Lung microvascular endothelial cell (primary cell): ENCODE results near the gene ATRNL1. TPM values are rescaled to one million over a fixed set of nuclear protein-coding genes. Genes with fewer than 3 reads are reported as not detected.
"Not testable (repeated sequence)": the region's sequence is repeated elsewhere in the genome, so short reads cannot be mapped to it uniquely, and the experiment has no call there.

ENCODE experiments used
- DNase-seq, 2 donors: peaks; one replicate each; pipeline versions ENCODE4 v3.0.0 to v3.0.0-alpha.2; 2010; ENCODE audit warnings: low read depth in 2 of 2
- total RNA-seq: library from RNA; depleted of rRNA; stranded (reverse); fragments of >200 nt; gene quantifications from 2 replicates; pipeline ENCODE4 v1.2.1, GENCODE V29; 2014

The ATRNL1 gene
- total RNA-seq, 1 donor from 2014 or later, result 0.20 TPM

DNA sequence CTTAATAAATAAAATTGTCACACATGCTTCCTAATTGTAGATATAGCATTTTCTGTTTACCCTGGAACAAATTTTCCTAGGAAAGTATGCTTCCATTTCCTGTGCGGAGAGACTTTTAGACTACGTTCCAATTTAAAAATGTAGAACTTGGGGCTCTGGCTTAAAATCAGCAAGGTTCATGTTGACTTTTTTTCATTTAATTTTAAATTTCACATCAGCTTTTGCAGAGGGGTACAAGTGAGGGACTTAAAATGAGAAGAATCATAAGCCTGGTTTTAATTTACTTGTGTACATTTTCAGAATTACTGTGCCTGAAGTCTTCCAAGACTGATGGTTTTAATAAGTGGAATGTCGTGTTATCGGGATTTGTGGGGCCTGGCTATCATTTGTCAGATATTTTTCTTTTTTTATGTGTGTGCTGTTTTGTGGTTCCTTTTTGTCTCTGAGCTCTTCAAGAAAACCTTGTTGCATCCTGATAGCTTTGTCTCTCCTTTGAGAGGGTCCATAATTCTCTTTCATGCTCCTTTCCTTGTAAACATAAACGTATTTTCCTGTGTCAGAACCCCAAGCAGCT lies 8.8 kb upstream of the ATRNL1 start:
- DNase-seq, result peak in 1 of 2 donors; percentile 9

DNA sequence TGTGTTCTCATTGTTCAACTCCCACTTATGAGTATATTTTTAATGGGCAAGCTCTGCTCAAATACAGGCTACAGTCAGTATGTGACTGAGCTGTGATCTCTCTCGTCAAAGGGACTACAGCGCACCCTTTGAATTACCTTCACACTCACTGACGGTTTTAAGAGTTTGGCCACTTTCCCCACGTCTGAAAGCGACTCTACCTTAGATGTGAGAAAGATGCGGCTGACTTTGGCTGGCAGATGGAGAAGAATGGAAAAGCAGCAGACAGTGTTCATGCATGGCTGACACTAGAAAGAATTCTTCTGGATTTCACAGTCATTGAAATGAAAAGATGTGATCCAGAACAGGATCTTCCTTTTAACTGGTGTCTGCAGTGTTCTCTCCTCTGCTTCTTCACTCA lies 2.0 kb upstream of the ATRNL1 start:
- DNase-seq, result no peak

DNA sequence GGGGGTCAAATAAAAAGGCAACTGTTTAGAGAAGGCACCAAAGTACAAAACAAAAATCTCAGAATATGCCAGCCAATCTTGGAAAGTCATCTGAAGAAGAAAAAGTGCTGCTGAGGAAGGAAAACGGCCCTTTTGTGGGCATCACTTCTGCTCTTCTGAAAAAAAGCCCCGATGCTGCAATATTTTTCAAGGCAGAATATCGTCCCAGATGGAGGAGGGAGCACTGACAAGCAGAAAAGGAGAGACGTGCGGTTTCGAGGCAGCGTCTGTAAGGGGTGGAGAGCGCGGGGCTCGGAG lies 959 bp upstream of the ATRNL1 start:
- DNase-seq, result no peak

DNA sequence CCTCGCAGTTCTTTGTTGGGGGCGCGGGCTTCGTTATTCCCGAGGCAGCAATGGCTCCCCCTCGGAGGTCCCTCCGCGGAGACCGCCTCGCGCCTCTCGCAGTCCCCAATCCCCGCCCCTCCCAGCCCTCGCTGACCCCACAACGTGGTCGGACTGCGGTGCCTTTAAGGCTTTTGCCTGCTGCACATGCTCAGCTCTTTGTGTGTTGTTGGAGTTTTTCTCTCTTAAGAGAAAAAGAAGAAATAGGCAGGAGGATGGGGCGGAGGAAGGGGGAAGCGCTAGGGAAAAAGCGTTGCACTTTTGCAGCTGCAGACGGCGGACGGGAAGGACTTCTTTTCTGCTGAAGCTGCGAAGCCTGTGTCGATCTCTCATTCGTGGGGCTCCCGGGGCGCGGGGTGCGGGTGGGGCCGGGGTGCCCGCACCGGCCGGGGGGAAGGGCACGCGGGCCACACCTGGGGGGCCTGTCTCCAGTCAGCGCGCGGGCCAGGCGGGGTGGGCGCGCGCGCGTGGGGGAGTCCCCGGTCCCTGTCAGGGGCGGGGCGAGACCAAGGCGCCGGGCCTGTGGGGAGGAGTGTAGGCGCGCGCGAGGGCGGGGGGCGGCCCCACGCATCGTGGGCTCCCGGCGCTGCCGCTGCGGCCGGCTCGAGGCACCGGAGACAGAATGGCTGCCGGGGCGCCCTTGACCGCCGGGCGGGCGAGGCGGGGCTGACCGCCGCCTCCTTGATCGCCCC lies 445 bp upstream of the ATRNL1 start:
- peak; percentile 6 to 11 for DNase-seq

DNA sequence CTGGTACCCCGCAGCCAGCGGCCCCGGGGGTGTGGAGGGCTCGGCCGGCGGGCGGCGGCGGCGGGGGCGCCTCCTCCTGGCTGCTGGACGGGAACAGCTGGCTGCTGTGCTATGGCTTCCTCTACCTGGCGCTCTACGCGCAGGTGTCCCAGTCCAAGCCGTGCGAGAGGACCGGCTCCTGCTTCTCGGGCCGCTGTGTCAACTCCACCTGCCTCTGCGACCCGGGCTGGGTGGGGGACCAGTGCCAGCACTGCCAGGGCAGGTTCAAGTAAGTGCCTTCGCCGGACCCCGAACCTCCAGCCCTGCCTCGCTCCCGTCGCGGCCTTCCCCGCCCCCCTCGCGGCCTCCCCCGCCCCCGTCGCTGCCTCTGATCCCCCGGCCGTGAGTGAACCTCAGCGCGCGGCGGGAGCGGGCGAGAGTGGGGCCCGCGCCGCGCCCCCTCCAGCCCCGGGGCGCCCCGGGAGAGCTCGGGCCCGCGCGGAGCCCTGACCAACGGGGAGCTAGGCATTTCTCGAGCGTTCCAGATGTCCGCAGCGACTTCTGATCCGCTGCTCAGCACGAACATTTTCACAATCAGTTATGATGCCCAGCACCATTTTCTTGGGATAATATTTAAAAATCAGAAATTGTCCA lies 727 bp downstream of the ATRNL1 start:
- DNase-seq, result no peak

DNA sequence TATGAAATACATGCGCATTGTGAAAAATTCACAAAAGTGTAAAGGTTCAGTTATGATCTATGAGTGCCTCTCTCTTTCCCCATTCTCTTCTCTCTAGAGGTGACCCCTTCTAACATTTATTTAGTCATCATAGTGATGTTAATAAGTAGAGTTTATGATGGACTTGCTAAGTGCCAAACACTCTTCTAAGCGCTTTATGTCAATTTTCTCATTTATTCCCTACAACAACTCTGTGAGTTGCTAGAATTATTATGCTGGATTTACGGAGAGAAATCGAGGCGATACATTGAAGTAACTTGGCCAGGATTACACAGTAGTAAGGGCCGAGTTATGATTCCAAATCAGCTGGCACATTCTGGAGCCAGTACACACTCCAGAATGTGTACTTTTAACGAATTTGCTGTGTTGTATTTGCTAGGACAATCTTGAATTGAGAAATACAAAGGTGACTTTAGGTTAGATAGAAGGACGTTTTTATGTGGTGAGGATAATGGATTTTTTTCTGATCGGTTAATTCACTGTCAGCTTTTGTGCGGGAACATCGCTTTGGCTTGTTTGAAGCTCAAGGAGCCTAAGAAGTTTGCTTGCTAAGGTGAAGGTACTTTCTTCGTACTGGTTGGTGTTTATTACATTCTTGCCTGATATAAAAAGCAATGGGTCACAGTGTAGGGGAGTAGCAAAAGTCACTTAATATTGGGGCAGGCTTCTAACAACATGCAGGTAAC lies 1.4 kb downstream of the ATRNL1 start:
- no peak for DNase-seq

DNA sequence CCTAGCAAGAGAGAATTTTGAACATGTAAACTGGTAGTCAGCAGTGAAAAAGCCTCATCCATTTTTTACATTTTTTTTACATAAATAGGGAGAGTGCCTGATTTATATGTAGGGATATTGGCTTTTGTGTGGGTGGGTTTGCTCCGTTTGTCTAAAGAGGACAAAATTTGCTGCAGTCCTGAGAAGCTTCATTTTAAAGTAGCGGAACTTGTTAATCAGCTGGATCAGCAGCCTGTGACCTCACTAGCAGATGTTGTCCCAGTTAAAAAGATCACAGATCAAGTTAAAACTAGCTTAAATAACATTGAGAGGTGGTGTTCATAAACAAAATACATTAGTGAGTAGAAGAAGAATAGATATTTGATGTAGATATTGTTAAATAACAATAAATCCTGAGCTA lies 2.6 kb downstream of the ATRNL1 start:
- DNase-seq, result no peak

DNA sequence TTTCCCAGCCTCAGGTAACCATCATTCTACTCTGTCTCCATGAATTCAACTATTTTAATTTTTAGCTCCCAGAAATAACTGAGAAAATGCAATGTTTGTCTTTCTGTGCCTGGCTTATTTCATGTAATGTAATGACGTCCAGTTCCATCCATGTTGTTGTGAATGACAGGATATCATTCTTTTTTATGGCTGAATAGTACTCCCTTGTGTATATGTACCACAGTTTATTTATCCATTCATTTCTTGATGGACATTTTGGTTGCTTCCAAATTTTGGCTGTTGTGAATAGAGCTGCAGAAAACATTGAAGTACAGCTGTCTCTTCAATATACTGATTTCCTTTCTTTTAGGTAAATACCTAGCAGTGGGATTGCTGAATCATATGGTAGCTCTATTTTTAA lies 10.5 kb downstream of the ATRNL1 start:
- DNase-seq, result no peak

DNA sequence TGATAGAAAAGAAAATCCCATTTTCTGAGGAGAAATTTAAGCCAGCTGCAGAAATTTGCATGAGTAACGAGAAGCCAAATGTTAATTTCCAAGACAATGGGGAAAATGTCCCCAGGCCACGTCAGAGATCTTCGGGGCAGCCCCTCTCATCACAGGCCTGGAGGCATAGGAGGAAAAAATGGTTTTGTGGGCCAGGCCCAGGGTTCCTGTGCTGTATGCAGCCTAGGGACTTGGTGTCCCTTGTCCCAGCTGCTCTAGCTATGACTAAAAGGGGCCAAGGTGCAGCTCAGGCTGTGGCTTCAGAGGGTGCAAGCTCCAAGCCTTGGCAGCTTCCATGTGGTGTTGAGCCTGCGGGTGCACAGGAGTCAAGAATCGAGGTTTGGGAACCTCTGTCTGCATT lies 12.2 kb downstream of the ATRNL1 start:
- not testable (repeated sequence) for DNase-seq

DNA sequence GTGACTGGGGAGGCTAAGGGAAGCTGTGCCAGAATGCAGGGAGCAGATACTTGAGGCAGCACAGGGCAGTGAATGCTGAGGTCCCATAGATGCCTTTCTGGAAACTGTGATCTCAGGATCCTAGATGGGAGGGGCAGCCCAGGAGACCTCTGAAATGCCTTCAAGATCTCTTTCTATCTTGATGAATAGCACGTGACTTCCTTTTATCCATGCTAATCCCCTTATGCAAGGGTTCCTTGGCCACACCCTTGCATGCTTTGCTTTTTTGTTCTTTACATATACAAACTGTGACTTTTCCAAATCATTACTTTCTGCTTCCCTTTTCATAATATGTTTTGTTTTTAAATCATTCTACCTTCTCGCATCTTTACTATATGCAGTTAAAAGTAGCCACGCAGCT lies 14.7 kb downstream of the ATRNL1 start:
- no peak for DNase-seq

DNA sequence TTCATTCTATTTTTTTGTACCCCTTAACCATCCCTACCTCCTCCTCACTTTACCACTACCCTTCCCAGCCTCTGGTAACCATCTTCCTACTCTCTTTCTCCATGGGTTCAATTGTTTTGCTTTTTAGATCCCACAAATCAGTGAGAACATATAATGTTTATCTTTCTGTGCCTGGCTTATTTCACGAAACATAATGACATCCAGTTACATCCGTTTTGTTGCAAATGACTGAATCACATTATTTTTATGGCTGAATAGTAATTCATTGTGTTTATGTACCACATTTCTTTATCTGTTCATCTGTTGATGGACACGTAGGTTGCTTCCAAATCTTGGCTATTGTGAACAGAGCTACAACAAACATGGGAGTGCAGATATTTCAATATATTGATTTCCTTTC lies 24.1 kb downstream of the ATRNL1 start:
- DNase-seq, result no peak

DNA sequence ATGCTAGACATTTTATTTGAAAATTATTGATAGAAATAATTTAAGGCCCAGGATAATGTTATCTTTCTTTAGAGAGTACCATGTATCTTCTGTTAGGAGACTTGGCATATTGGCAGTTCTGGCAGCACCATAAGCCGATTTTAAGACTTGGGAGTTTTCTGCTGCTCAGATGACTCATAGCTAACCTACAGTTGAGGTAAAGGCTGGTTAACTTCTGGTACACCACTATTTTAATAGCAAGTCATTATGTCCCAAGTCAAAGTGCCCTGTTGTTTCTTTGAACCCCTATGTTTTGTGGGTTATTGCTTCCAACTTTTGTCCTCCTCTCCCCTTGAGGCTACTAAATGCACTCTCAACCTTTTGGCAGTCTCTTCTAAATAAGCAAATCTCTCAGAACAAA lies 25.2 kb downstream of the ATRNL1 start:
- DNase-seq, result no peak

DNA sequence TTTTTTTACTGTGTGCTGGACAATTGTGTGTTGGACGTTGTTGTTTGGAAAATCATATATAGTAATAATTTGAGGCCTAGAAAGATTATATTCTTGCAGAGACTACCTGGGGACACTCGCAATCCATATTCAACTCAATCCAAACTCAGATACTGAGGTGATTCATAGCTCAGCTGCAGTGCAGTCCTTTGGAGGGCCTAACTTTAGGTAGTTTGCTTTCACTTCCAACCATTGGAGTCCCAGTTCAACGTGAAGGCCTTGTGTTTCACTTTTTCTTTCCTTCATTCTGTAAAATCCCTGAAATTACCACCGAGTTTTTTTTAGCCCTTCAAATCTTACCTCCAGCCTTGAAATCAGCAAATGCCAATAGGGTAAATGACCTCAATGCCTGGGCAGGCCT lies 32.3 kb downstream of the ATRNL1 start:
- no peak for DNase-seq

DNA sequence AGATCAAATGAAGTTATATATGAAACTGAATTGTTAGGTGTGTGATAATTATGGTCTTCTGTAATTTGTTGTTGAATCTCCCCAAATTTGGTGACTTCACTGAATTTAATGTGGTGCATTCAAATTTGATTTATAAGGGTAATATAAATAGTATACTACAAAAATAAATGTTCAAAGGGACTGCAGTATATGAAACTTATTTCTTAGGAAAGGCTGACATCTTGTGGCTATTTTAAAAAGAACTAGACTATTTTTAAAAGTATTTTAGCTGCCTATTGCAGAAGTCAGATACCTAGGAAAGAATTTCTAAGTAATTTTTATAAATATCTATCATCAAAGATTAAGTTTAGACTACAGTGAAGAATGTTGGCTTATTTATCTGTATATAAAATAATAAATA lies 36.6 kb downstream of the ATRNL1 start:
- DNase-seq, result peak; percentile 30 to 64

DNA sequence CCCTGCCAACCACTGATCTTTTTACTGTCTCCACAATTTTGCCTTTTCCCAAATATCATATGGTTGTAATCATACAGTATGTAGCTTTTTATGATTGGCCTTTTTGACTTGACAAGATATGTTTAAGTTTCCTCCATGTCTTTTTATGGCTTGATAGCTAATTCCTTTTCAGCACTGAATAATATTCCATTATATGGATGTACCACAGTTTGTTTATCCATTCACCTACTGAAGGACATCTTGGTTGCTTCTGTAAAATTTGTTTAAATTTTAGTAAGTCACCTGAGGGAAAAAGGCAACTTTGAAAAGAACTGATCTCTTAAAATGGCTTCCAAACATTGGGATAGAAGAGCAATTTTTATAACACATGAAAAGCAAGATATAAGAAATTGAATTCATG lies 43.5 kb downstream of the ATRNL1 start:
- no peak for DNase-seq

DNA sequence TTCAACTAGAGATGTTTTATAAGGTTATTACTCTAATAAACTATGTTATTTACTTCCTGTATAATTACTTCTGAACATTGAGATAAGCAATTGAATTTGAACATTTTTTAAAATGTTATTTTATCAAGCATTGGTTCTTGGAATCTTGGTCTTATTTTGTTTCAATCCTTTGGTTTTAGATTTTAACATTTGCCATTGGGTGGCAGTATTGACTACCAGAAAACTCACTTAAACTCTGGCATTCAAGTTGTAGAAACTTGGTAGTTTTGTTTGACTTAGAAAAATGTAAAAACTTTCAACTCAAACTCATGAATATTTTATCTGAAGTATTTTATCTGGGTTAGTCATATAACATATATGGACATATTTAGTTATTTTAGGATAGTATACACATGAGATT lies 48.1 kb downstream of the ATRNL1 start:
- peak; percentile 12 to 19 for DNase-seq

DNA sequence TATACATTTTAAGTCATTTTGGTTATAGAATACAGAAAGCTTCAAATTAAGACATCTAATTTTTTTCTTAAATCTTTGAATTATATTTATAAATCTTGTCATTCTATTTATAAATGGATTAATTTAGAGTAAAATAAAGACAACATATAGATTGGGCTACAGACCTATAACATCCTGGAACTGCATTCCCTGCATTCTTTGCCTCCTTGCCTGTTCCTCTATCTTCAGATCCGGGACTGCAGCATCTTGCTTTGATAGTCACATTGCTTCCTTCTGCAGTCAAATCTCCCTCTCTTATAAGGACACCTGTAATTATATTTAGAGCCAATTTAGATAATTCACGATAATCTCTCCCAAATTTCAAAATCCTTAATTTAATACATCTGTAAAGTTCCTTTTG lies 64.2 kb downstream of the ATRNL1 start:
- no peak for DNase-seq

DNA sequence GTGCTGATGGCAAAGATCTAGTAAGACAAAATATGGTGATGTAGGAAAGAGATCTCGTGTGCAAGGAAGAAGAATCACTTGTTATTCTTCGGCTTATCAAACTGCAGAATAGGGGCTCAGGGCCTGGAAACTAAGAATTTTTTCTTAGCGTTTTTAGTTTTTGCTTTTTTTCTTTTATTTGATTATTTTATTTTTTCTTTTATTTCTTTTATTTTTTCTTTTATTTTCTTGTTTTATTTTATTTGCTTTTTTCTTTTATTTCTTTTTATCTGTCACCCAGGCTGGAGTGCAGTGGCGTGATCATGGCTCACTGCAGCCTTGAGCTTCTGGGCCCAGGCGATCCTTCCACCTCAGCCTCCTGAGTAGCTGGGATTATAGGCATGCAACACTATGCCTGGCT lies 70.0 kb downstream of the ATRNL1 start:
- no peak for DNase-seq

DNA sequence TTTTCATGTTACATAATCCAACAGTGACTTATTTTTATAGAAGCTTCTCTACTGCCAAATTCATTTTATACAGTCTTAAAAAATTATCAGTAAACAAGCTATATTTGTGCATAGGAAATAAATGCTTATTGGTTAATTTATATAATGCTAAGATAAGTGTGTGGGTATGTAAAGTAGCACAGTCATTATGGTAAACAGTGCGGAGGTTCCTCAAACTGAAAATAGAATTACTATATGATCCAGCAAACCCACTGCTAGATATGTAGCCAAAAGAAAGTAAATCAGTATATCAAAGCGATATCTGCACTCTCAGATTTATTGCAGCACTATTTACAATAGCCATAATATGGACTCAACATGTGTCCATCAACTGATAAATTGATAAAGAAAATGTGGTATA lies 71.1 kb downstream of the ATRNL1 start:
- DNase-seq, result no peak

DNA sequence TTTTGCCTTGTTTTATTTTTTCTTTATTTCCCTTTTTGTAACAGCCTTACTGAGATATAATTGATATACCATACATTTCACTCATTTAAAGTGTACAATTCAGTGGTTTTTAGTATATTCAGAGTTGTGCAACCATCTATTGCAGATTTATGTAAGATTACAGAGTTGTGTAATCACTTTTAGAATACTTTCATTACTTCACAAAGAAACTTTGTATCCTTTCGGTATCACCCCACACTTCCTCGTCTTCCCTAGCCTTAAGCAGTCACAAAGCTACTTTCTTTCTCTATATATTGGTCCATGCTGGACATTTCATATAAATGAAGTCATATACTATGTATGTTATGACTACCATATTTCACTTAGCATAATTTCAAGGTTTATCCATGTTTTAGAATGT lies 74.6 kb downstream of the ATRNL1 start:
- no peak for DNase-seq

DNA sequence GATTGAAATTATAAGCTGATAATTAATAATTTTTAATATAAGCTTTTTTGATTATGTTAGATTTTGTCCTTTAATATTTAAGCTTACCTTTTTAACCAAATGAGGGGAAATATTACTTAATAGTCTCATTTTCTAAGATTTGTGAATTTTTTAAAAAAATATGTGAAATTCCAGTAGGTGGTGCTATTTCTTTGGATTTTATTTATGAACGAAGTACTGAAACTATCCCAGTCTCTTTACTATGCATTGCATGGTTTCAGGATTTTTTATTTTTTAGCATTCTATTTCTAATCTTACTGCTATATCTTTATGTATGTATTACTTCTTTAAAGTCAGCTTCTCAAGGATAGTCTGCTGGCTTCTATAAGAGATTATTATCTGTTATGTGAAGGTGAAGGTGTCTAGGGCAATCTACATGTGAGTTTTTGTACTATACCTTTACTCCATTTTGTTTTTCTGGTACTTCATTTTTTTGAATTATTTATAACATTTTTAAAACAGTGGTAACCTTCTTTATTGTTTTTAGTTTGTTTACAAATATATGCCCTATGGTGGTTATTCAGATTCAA lies 78.3 kb downstream of the ATRNL1 start:
- DNase-seq, result peak; percentile 1 to 11

DNA sequence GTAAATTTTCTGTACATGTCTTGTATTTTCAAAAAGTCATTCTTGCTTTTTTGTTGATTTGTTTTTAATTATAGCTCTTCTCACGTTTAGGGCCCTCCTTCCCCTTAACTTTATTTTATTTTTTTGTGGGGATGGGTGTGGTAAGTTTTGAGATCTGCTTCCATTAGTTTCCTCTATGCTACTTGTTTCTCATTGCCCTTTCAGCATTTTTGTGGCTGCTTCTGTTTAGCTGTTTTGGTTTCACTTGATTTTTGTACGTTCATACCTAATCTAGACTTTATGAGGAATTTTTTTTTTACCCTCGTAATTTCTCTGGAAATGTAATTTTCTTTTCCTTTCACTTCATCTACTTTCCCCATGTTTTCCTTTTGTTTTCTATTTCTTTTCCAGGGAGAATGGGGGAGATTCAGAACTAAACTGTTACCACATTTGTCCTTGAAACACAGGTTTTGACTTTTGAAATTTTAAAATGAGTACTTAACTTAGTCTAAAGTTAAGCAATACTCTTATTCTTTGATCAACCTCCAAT lies 80.8 kb downstream of the ATRNL1 start:
- DNase-seq, result no peak
